ENCODE results near the gene SACM1L.
"Not testable (repeated sequence)": the region's sequence is repeated elsewhere in the genome, so short reads cannot be mapped to it uniquely, and the experiment has no call there.

Gene SACM1L

DNA sequence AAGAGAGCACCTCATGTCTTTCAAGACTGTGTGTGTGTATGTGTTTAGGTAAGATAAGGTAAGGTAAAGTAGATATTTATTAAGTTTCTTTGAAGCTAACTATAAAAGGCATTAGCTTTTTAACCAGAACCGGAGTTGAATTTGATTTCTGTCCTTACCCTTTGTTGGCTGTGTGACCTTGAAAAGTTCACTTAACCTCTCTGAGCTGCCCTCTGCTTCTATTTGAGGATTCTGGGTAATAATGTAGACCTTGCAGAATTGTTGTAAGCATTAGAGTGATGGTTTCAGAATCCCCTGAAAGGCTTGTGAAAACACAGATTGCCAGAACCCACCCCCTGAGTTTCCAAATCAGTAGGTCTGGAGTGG lies 21.6 kb upstream of the SACM1L start:
- no peak for DNase-seq

DNA sequence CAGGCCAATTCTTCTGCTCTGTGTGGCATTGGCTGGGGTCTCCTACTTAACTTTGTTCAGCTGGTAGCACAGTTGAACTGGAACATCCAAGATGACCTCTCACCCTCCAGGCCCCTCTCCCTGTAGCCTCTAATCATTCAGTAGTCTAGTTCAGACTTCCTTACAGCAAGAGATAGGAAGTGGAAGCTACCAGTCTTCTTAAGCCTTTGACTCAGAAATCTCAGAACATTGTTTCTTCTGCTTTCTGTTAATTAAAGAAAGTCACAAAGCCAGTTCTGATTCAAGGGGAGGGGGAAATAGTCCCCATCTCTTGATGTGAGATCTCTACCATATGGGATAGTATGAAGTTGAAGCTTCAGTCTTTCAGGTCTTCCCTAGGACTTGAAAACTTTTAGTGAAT lies 18.8 kb upstream of the SACM1L start:
- DNase-seq: no peak

DNA sequence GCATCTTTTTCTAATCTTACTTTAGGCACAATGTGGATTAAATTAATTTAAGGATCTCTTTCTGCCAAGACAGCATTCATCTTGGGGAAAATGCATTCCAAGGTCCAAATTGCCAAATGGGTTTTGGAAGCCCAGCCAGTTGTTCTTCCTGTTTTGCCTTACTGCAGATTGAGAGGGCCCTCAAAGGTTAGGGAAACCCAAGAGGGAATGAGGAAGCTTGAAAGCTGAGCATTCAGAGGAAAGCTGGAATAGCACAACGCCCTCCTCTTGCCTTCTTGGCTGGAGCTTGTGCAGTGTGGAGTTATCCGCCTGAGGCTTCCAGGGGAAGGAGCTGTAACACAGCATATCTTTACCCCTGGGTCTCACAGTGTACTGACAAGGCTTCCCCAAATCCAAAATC lies 18.2 kb upstream of the SACM1L start:
- DNase-seq: no peak

DNA sequence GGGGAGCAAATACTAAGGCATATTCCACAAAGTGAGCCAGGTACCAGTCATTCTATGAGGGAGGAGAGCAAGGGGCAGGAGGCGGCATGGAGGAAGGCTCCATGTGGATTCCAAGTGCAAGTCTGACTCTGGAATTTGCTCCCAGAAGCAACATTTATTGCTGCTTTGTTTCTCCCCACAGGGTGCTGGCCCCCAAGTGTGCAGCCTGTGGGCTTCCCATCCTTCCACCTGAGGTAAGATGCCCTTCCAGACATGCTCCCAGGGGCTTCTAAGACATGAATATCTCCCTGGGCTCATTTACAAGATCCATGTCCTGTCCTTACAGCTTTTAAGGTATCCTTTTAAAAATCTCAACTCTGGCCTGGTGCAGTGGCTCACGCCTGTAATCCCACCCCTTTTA lies 15.9 kb upstream of the SACM1L start:
- no peak for DNase-seq

DNA sequence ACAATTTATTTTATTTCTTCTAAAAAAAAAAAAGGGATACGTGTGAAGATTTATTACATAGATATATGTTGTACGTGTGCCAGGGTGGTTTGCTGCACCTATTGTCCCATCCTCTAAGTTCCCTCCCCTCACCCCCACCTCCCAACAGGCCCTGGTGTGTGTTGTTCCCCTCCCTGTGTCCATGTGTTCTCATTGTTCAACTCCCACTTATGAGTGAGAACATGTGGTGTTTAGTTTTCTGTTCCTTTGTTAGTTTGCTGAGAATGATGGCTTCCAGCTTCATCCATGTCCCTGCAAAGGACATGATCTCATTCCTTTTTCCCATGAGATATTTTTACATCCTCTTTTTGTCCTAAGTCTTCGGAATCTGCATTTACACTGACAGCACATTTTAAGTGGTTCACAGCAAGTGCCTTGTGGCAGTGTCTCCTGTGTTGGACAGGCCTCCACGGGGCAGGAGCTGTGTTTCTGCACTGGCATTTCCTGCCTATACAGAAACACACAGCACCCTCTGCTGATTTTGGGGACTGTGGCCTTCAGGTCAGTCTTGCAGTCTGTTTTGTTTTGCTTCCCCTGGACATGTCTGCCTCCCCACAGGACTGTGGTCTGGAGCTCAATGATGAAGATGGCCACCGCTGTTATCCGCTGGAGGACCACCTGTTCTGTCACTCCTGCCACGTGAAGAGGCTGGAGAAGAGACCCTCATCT lies 12.7 kb upstream of the SACM1L start:
- DNase-seq: no peak

DNA sequence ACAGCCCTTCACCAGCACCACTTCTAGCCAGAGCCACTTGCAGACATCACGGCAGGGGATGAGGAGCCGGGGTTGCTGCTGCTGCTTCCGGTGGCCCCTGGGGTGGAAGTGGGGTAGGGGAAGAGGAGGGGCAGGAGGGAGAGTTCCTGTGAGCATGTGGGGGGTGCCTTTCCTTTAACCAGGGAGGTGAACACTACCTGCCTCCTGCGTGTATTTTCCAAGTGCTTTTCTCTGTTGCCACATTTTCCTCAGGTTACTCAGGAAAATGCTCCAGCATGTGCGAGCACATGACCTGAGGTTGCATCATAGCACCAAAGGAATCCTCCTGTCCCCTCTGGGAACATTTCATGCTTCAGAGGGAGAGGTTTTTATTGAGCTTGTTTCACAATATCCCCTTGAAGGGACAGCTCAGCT lies 12.2 kb upstream of the SACM1L start:
- DNase-seq: peak; percentile 79

DNA sequence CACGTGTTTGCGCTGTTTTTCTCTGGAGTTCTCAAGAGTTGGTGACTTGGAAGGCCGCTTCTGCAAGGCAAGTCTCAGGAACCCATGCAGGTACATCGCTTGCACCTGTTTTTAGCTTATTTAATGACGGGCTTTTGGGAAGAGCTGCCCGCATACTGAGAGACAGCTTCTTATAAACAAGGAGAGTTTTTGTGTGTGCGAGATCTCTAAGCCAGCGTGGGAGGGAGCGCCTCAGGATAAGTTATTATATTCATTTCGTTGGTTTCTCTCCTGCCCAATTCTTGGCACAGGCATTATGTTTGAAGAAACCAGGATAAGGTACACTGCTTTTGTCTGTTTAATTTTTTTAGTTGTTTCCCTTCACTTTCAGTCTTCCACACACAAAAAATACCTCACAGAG lies 11.4 kb upstream of the SACM1L start:
- DNase-seq: no peak

DNA sequence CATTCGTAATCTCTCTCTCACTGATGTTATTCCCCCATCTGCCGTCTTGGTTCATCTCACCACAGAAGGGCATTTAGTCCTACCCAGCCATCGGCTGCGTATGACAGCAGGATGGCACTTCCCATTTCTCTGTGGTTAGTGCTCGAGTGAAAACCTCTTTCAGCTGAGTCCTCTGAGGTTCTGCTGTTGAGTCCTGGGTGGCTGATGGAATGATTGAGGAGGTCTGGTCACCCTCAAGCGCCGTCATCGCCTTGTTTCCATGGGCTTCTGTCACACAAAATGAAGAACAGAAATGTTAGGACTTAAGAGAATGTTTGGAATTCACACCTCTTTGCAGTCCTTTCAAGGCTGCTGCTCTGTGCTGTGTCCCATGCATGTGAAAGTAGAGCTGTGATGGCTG lies 9.4 kb upstream of the SACM1L start:
- no peak for DNase-seq

DNA sequence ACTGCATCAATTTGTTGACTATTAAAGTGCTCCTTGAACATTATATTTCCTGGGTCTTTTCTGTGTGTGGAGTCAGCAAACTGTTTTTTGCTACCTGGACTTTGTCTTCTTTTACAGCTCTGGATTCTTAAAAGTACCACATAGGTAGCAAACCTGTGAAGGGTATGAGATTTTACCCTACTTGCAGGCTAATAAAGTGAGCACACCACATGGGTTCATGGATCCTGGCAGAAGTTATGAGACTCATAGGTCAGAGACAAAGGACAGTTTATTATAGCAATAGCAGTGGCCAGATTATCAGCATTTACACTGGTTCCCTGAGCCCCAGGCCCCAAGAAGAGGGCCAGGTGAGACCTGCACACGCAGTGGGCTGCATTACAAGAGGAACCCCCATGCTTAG lies 8.0 kb upstream of the SACM1L start:
- no peak for DNase-seq

DNA sequence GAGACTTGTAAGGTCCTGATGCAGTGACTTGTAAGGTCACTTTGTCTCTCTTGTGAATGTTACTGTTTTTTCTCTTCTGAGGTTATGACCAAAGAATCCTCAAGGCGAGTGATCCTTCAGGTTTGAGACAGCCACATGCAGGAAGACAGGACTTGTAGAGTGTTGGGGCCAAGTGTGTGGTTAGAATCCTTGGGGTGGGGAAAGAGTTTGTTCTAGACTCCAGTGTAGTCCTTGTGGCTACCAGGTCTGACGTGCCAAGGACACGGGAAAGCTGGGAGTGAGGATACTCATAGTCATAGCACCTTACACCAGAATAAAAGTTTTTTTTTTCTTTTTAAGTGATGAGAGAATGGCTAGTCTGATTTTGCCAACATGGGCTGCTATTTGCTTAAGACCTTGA lies 7.3 kb upstream of the SACM1L start:
- no peak for DNase-seq

DNA sequence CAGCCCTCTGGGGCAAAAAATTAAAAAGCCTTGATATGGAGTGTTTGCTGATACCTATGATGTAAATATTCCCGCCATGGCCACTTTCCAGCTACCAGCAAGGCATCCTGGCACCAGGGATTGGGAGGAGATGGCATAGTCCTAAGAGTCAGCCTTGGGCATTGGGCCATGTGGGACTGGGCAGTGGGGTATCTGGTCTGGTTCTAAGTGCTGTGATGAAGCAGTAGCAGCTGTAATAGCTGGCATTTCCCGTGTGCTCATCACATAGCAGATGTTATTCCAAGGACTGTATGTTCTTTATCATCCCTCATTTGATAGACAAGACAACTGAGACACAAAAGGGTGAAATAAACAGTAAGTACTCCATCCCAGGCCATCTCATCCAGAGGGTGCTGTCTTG lies 6.9 kb upstream of the SACM1L start:
- no peak for DNase-seq

DNA sequence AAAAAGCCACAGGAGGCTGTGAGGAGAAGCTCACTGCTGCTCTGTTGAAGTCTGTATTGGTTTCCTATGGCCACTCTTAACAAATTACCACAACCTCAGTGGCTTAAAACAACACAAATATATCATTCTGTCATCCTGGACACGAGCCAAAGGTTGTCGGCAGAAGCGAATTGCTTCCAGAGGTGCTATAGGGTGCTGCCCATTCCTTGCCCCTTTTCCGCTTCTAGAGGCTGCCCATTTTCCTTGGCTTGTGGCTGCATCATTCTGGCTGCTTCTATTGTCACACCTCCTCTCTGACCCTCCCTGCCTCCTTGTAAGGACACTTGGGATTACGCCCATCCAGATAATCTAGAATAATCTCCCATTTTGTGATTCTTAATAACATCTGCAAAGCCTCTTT lies 6.4 kb upstream of the SACM1L start:
- no peak for DNase-seq

DNA sequence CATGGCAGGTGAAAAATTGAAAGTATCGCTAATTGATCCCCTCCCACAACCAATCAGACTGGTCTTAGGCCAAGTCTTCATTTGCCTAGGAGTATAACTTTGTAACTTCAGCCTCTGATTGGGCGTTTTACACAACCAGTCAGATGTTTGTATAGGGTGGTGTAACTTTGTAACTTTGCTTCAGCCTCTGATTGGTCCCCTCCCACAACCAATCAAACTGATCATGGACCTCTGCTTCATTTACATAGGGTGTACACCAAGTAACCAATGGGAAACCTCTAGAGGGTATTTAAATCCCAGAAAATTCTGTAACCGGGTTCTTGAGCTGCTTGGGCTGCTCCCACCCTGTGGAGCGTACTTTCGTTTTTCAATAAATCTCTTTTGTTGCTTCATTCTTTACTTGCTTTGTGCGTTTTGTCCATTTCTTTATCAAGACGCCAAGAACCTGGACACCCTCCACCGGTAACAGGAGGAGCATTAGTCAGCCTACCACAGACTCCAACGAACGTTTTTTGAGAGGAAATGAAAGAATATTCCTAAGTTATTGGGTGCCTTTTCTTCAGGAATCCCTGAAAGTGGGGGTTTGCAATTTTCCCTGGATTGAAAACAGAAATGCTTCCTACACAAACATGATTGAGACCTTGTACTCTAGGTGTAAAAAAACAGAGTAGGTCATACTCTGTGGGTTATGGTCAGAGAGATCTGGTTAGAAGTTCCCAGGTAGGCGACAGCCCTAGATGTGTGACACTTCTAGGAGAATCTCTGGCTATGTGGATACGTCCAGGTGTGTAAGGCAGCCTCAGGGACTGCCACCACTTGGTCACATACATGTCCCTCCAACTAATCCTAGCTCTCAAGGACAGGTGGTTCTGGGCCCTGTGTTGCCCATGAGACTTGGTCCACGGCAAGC lies 5.5 kb upstream of the SACM1L start:
- DNase-seq: no peak

DNA sequence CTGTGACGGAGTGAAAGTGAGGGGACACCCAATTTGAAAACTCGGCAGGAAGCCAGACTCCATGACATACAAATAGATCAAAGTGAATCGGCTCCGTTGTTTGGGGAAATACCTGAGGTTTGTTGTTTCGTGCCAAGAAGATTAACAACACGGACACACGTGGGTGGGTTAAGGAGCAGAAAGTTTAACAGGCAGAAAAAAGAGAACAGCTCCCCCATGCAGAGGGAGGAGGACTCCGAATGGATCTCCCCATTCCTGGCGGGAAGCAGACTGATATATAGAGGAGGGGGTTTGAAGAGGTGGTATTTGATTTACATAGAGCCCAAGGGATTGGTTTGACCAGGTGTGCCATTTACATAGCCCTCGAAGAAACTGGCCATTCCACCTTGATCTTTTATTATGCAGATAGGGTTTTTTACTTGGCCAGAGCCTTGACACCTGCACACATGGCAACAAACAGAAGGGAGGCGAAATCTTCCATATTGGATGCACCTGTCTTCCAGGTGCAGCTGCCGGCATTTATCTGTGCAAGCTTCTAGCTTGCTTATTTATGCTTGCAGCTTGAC lies 4.8 kb upstream of the SACM1L start:
- no peak for DNase-seq

DNA sequence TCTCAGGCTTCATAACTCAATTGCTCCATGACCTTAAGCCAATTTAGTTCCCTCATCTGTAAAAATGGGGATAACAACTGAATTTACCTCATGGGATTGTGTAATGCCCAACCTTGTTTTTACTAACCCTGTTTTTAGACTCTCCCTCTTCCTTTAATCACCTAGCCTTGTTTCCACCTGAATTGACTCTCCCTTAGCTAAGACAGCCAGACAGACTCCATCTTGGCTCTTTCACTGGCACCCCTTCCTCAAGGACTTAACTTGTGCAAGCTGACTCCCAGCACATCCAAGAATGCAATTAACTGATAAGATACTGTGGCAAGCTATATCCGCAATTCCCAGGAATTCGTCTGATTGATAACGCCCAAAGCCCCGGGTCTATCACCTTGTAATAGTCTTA lies 3.5 kb upstream of the SACM1L start:
- DNase-seq: not testable (repeated sequence)

DNA sequence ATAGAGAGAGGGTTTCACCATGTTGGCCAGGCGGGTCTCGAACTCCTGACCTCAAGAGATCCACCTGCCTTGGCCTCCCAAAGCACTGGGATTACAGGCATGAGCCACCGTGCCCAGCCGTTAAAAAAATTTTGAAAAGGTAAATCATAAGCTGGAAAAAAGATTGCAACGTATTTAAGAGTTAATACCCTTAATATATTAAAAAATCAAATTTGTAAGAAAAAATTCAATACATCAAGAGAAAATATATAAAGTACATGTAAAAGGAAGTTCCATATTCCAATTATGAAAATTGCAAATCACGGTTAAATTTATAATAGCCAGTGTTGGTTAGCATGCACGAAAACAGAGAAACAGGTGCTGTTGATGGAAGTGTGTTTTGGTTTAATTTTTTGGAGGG lies 2.3 kb upstream of the SACM1L start:
- no peak for DNase-seq

DNA sequence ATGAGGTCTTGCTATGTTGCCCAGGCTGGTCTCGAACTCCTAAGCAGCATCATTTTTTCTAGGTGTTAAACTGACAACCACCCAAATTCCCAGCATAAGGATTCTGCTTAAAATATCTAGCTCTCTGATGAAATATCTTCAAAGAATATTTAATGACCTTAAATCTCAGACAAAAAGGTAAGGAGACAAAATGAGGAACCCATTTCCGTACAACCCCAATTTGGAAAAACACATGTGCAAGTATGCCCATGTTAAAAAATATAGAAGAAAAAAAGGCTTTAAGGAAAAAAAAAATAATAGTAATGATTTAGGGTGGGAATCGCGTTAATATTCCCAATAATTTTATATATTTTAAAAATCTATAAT lies 1.4 kb upstream of the SACM1L start:
- DNase-seq: no peak

DNA sequence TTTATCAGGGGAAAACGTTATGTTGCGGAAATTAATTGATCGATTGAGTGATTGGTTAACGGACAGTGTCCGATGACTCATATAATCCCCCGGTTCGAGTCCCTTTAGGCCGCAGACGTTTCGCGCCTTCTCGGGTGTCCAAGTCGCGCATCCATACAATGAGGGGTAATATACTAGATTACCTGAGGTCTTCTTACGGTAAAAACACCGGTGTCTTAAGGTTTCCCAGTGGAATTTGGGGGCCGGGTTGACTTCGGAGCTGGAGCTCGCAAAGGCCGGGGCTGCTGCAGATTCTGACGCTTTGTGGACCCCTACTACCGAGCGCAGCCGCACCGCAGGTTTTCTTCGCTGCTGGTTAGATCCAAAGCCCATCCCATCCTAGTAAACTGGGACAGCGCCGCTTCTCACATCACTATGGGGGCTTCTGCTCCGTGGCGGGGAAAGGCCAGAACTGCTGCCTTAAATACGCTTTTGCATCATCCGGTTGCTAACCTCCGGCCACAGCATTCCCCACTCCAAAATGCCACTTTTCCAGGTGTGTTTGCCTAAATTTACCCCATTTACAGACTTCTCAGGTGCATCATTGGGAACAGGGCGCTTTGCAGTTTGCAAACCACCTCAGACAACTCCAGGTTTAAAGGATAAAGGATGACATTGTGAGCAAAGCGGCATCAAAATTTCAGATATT lies 858 bp upstream of the SACM1L start:
- peak; percentile 74 for DNase-seq

DNA sequence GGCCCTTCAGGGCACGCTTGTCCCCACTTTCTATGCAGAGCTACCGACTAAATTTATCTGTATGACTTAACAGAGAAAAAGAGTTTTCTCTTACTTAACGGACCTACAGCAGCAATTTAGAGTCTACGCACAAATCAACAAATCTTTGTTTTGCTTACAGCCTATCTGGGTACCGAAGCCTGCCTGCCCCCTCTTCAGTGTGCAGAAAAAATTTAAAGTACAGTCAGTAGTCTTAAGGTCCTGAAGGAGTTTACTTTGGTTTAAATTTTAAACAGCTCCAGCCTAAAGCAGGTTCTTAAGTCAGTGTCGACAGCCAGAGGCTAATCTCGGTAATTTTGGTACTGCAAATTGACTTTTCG lies 570 bp downstream of the SACM1L start:
- DNase-seq: no peak

DNA sequence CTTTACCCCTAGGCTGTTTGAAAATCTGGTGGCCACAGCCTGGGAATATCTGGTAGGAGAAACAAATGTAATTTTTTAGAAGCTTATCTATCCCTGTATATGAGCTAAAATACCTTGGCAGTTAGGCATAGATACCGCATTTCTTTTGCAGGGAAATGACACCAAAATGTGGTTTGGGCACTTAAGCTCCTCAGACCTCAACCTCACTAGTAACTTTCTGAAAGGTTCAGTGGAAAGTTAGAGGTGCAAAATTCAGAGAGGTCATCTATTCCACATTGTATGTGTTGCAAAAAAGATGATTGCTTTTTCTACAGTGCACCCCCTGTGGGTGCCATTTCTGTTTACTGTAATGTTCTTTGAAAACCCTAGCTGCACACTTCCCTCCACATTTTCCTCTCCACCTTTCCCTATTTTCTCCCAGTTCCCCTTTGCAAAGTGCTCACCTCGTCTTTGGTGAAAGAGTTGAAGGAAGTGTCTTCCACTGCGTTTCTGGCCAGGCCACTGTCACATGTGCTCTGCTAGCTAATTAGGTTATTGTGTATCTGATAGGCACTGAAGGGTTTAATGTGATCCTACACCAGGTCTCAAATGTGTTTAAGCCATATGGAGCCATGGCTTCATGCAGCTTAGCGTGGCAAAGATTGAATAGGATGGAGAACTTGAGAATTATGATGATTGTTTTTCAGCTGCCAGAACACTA lies 1.3 kb downstream of the SACM1L start:
- no peak for DNase-seq

DNA sequence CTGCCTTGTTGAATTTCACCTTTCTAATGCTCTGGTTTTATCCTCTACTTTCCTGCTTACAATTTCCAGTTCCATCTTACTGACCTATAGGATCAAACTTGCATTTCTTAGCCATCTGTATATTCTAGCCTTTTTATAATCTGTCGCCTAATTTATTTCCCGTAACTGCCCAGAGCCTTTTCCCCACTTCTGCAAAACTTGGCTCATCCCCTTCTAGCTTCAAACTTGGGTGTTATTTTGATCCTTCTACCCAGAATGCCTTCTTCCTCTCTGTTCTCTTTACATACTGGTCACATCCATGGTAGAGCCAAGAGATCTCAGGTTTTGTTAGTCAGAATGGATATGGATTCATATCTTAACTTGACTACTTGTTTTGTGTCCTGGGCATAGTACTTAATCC lies 2.6 kb downstream of the SACM1L start:
- DNase-seq: no peak

DNA sequence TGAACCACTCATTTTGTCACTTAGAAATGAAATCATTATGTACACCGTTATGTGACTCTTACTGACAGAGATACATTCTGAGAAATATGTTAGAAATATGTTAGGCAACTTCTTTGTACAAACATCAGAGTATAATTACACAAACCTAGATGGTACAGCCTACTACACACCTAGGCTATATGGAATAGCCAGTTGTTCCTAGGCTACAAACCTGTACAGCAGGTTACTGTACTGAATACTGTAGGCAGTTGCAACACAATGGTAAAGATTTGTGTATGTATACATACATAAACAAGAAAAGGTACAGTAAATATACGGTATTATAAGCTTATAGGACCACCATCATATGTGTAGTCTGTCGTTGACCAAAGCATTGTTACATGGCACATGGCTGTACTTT lies 3.7 kb downstream of the SACM1L start:
- DNase-seq: no peak

DNA sequence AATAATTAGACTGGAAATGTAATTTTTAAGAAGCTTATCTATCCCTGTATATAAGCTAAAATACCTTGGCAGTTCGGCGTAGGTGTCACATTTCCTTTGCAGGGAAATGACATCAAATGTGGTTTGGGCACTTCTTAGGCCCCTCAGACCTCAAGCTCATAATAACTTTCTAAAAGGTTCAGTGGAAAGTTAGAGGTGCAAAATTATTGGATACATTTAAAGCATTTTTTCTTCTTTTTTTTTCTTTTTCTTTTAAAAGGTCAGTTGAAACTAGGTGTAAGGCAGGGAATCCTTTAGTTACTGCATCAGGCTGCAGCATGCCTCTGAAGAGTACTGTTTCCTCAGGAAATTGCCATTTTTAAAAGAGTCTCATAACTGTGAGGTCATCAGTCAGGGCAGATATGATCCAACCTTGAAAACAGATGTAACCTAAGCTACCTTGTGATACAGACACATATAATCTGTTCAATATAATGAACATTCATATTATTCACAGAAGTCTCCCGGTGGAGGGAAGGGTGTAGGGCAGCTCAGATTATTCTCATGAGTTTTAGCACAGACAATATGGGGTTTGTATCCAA lies 4.8 kb downstream of the SACM1L start:
- DNase-seq: peak; percentile 73

All from activated effector memory CD4-positive, alpha-beta T cell treated with anti-CD3 and anti-CD28 coated beads, Interleukin-2, amount 50 U/mL, for 16 hours (primary cell).